Lower lobe of right lung (tissue), 2 donors: Measurements from ENCODE around the gene TMA7. TPM values are rescaled to one million over a fixed set of nuclear protein-coding genes. Genes with fewer than 3 reads are reported as not detected.

Experiments
- ATAC-seq, 2 donors: fragments of 200-7000 bp; cut with Tn5 transposase; one replicate each; pipeline ENCODE4 v1.9.1; 2020 to 2022; ENCODE audit warnings: mild to moderate bottlenecking in 2 of 2, moderate library complexity in 2 of 2
- DNase-seq: peaks from one replicate; pipeline ENCODE4 v3.0.0-alpha.2; 2020
- H3K27ac ChIP-seq: fragments of 200-600 bp; one replicate; pipeline ENCODE4 v1.8.0; 2022
- H3K27me3 ChIP-seq: fragments of 200-600 bp; one replicate; pipeline ENCODE4 v1.8.0; 2022; ENCODE audit warnings: low read depth
- H3K36me3 ChIP-seq: fragments of 200-600 bp; one replicate; pipeline ENCODE4 v1.8.0; 2022; ENCODE audit warnings: mild to moderate bottlenecking
- H3K4me1 ChIP-seq: fragments of 200-600 bp; one replicate; pipeline ENCODE4 v1.8.0; 2022
- H3K4me3 ChIP-seq: fragments of 200-600 bp; one replicate; pipeline ENCODE4 v1.8.0; 2022; ENCODE audit warnings: mild to moderate bottlenecking
- H3K9me3 ChIP-seq: fragments of 200-600 bp; one replicate; pipeline ENCODE4 v1.8.0; 2022
- CTCF ChIP-seq: fragments of 200-600 bp; IDR thresholded peaks from one replicate; pipeline ENCODE4 v1.8.0; 2022; ENCODE audit warnings: antibody characterized with exemption, mild to moderate bottlenecking
- intact Hi-C: fragments of 100-400 bp; cut with DNase I; formaldehyde crosslinking; loops from one replicate; pipeline ENCODE4 v1.11.0; 2022
- long read RNA-seq: library from polyadenylated mRNA; unstranded; transcript quantifications from one replicate; pipeline ENCODE4 v2.0.0, GENCODE V29; 2021
- total RNA-seq: library from RNA; stranded (reverse); fragmentation: NEBNext Ultra II Directional; extraction: Animal tissue kit (Norgen Biotek cat#: 25700); gene quantifications from one replicate; pipeline ENCODE4 v1.2.1, GENCODE V29; 2021
- donor health status: DM: no; HTN: yes; CAD: no; lungs with severe emphysema.

Gene TMA7
- 153 TPM for total RNA-seq
- long read RNA-seq, transcript TMA7-201 (4 exons, 561 nt) = major isoform, 211 of 263 reads
- long read RNA-seq, transcript TMA7-202 (3 exons, 619 nt) = minor isoform, 13 of 263 reads
- long read RNA-seq, partial matches to known transcripts = 15 of 263 reads
- long read RNA-seq, other reads (novel, unspliced or antisense) = 24 of 263 reads

- Histone ChIP-seq H3K4me1 (peaks cover 31% of the 10 kb centered on the region), H3K9me3 (no peaks in the 10 kb centered on the region), H3K36me3 (peaks cover 38% of the 10 kb centered on the region), H3K4me3 (peak within 1 kb of the TSS; percentile 87), H3K27ac (peak within 1 kb of the TSS; percentile 98), H3K27me3 (no peaks in the 10 kb centered on the region)
- intact Hi-C loops = loop anchor here (5.0 kb wide), 1 partner anchor 38 kb away; no protein-coding TSS in a partner anchor
- no peak for TF ChIP-seq CTCF
- peak; percentile 98 for ATAC-seq
- DNase-seq = peak; percentile 99
Observed at GRCh38 chr3:48439820-48440589, at the start of gene TMA7, which contains the start of gene CCDC51. Gene TMA7, plus strand, starts transcription at chr3:48440257. Its CDS starts 40 bp downstream, at chr3:48440297. Gene CCDC51, minus strand, starts transcription at chr3:48440119. Its CDS starts 4,991 bp downstream, at chr3:48435128.

DNA sequence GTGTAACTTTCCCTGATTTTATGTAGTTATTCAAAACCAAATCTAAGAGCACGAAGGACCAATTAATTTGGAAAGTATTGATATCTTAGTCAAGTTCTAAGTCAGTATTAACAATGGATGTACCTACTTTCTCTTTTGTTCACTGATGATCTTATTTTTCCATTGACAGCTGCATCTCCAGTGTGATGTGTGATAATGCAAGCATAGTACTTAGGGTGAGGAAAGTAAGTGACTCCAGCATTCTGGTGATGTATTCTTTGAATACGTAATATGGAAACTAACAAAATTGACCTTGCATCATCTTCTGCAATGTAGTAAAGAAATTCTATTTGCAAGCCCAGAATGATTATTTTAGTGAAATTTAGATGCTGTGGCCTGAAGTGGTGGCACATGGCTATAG lies 45.7 kb upstream of the TMA7 start:
- no peak overlapping the region for H3K4me3 ChIP-seq
- no peak for TF ChIP-seq CTCF
- no peaks in the 10 kb centered on the region for H3K4me1 ChIP-seq
- DNase-seq (no peak), ATAC-seq (no peak)
- H3K36me3 ChIP-seq = no peaks in the 10 kb centered on the region
- H3K9me3 ChIP-seq = no peaks in the 10 kb centered on the region
- intact Hi-C loops = no loop called here
- no peak overlapping the region for H3K27ac ChIP-seq
- no peaks in the 10 kb centered on the region for H3K27me3 ChIP-seq

GRCh38 chr3:48395714-48396113 lies 44.3 kb upstream of the TMA7 start:
- no peaks in the 10 kb centered on the region for H3K4me1 ChIP-seq
- no peak for TF ChIP-seq CTCF
- H3K9me3 ChIP-seq = no peaks in the 10 kb centered on the region
- DNase-seq (no peak), ATAC-seq (no peak)
- H3K4me3 ChIP-seq = no peak overlapping the region
- H3K27ac ChIP-seq = no peak overlapping the region
- H3K36me3 ChIP-seq = no peaks in the 10 kb centered on the region
- intact Hi-C loops = no loop called here
- H3K27me3 ChIP-seq = no peaks in the 10 kb centered on the region

- Histone ChIP-seq H3K36me3 (no peaks in the 10 kb centered on the region), H3K27me3 (no peaks in the 10 kb centered on the region), H3K4me1 (peaks cover 8% of the 10 kb centered on the region), H3K4me3 (no peak overlapping the region), H3K9me3 (no peaks in the 10 kb centered on the region), H3K27ac (no peak overlapping the region)
- no peak for TF ChIP-seq CTCF
- ATAC-seq (peak in 1 of 2 donors; percentile 31), DNase-seq (no peak)
- intact Hi-C loops = no loop called here
Observed at GRCh38 chr3:48397767-48398681, 42.0 kb upstream of the TMA7 start.

DNA sequence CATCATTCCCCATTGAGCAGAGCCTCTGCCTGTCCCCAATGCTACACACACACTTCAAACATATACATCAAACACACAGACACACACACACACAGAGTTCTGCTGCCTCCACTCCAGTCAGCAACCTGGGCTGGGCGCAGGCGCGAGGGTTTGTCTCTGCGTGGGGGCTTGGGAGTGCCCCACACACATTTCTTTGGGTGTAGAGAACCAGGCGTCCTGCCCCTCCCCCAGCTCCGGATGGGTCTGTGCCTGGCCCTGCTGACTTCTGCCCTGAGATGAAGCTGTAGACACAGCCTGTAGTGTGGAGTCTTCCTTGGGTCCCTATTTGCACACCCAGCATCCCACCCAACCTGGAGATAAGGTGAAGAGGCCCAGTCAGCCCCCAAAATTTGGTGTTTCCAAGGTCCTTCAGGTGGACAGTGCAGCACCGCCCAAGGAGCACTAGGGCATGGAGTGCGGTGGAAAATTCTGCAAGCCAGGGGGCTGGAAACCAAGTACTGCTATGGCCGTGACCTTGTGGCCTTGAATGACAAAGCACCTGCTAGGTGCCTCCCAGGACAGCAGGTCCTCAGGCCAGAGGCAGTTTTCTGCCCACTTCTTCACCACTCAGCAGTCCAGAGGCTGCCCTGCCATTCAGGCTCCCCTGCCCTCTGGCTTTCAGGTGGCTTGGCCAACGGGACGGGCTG lies 41.2 kb upstream of the TMA7 start:
- Histone ChIP-seq H3K4me1 (peaks cover 8% of the 10 kb centered on the region), H3K4me3 (no peak overlapping the region), H3K27ac (no peak overlapping the region), H3K27me3 (no peaks in the 10 kb centered on the region), H3K9me3 (no peaks in the 10 kb centered on the region), H3K36me3 (peaks cover 4% of the 10 kb centered on the region)
- DNase-seq = no peak
- TF ChIP-seq CTCF = no peak
- intact Hi-C loops = no loop called here
- ATAC-seq = peak; percentile 8 to 15
